ENCODE data around the gene SMCO3.

- TF ChIP-seq CTCF (IDR thresholded peaks at IDR 0.05; ENCODE audit: control extremely low read depth in 1 of 3, insufficient read depth in 1 of 3, low read depth in 1 of 3, low read length in 3 of 3) (no peak), POLR2AphosphoS5 (IDR thresholded peaks at IDR 0.05; ENCODE audit: low read depth, low read length) (no peak), KDM5A (IDR thresholded peaks at IDR 0.05; ENCODE audit: low read length) (no peak), SAP30 (IDR thresholded peaks at IDR 0.05; ENCODE audit: insufficient read depth, insufficient replicate concordance, low read length) (no peak), SP1 (IDR thresholded peaks at IDR 0.05; ENCODE audit: low read depth, low read length) (no peak), RAD21 (IDR thresholded peaks at IDR 0.05 in 1 of 2, conservative IDR thresholded peaks at IDR 0.05 in 1 of 2; ENCODE audit: low read depth in 2 of 2, low read length in 2 of 2) (no peak), POLR2A (IDR thresholded peaks at IDR 0.05; ENCODE audit: control extremely low read depth in 1 of 2, low read depth in 2 of 2, low read length in 2 of 2) (no peak), YY1 (IDR thresholded peaks at IDR 0.05; ENCODE audit: low read depth, low read length) (no peak), TAF1 (IDR thresholded peaks at IDR 0.05; ENCODE audit: low read depth, low read length) (no peak), EP300 (IDR thresholded peaks at IDR 0.05; ENCODE audit: borderline replicate concordance in 1 of 2, low read depth in 2 of 2, low read length in 2 of 2) (no peak)
- TF ChIP-seq, protein P1, sequence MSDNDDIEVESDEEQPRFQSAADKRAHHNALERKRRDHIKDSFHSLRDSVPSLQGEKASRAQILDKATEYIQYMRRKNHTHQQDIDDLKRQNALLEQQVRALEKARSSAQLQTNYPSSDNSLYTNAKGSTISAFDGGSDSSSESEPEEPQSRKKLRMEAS (IDR thresholded peaks at IDR 0.05), result no peak
- TF ChIP-seq, protein P2, sequence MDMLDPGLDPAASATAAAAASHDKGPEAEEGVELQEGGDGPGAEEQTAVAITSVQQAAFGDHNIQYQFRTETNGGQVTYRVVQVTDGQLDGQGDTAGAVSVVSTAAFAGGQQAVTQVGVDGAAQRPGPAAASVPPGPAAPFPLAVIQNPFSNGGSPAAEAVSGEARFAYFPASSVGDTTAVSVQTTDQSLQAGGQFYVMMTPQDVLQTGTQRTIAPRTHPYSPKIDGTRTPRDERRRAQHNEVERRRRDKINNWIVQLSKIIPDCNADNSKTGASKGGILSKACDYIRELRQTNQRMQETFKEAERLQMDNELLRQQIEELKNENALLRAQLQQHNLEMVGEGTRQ (IDR thresholded peaks at IDR 0.05; ENCODE audit: low read length), result no peak
Observed at GRCh38 chr12:14826491-14826890, 12.5 kb upstream of the SMCO3 start.

All from H1 (cell line).